GM21528 (cell line): ENCODE results near the gene SFI1.
A peak's percentile ranks its signal among the peaks of the same experiment; 100 is the strongest.
"Not testable (repeated sequence)": the region's sequence is repeated elsewhere in the genome, so short reads cannot be mapped to it uniquely, and the experiment has no call there.

ENCODE experiments used
- ATAC-seq: cut with Tn5 transposase; IDR thresholded peaks from one replicate; pipeline ENCODE4 v1.9.1; 2021; ENCODE audit warnings: mild to moderate bottlenecking, moderate library complexity; ENCODE audit not compliant: unreplicated experiment, low FRiP score

The SFI1 gene

DNA sequence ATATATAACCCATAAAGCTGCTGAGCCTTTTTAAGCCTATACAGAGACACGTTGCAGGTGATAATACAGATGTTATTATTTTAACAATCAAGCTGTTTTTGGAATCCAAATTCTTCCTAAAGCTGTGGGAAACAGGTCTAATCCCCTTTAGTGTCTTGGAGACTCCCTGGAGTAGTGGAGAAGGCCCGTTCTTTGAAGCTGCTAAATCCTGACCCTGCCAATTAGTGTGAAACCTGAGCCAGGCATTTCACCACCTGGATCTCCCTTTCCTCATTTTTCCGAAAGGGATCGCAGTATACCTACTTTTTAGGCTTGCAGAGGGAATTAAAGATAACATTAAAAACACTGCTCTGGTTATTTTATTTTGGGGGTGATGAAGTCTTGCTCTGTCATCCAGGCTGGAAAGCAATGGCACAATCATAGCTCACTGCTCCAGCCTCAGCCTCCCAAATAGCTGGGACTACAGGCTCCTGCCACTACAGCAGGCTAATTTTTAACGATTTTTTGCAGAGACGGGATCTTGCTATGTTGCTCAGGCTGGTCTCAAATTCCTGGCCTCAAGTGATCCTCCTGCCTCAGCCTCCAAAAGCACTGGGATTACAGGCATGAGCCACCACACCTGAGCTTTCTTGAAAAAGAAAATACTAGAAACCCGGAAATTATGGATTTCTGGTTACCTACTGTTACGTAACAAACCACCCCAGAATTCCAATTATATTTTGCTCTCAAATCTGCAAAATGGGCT lies 4.9 kb upstream of the SFI1 start:
- ATAC-seq: no peak

GRCh38 chr22:31492151-31492550 lies 4.2 kb upstream of the SFI1 start:
- no peak for ATAC-seq

DNA sequence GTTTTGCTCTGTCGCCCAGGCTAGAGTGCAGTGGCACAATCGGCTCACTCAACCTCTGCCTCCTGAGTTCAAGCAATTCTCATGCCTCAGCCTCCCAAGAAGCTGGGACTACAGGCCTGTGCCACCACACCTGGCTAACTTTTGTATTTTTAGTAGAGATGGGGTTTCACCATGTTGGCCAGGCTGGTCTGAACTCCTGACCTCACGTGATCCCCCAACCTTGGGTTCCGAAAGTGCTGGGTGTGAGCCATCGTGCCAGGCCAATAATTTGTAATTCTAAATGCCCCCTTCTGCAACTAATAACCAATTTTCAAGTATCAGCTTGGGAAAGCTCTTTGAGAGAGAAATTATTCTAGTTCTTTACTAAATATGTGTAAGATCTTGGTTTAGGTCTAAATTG lies 3.0 kb upstream of the SFI1 start:
- not testable (repeated sequence) for ATAC-seq

DNA sequence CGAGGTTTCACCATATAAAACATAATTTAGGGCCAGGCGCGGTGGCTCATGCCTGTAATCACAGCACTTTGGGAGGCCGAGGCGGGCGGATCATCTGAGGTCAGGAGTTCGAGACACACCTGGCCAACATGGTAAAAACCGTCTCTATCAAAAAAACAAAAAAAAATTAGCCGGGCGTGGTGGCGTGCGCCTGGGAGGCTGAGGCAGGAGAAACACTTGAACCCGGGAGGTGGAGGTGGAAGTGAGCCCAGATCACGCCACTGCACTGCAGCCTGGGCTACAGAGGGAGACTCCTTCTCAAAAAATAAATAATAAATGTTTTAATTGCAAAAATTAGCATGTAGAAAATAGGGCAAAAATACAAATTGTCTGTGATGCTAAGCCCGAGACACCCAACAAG lies 993 bp upstream of the SFI1 start:
- ATAC-seq: no peak

GRCh38 chr22:31496735-31497146 lies 405 bp downstream of the SFI1 start:
- ATAC-seq: peak; percentile 16

DNA sequence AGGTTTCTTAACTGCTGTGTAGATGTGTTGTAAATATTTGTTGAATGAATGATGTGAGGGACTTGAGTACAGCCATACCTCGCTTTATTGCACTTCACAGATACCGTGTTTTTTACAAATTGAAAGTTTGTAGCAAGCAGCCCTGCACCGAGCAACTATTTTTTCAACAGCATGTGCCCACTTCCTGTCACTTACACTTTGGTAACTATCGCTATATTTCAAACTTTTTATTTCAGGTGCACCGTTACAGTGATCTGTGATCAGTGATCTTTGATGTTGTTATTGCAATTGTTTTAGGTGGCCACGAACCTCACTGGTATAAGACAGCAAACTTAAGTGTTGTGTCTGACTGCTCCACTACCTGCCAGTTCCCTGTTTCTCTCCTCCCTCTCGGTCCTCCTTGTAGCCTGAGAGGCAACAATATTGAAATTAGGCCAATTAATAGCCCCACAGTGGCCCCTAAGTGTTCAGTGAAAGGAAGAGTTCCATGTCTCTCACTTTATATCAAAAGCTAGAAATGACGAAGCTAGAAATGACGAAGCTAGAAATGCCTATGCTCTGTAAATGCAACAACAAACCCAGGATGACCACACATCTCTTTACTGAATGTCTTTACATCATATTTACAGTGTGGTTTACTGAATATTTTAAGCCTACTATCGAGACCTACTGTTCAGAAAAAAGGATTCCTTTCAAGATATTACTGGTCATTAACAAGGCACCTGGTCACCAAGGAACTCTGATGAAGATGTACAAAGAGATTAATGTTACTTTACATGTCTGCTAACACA lies 1.0 kb downstream of the SFI1 start:
- ATAC-seq: no peak

GRCh38 chr22:31501738-31502137 lies 5.4 kb downstream of the SFI1 start:
- ATAC-seq: no peak

- no peak for ATAC-seq
Observed at GRCh38 chr22:31503211-31503964, 7.1 kb downstream of the SFI1 start.

DNA sequence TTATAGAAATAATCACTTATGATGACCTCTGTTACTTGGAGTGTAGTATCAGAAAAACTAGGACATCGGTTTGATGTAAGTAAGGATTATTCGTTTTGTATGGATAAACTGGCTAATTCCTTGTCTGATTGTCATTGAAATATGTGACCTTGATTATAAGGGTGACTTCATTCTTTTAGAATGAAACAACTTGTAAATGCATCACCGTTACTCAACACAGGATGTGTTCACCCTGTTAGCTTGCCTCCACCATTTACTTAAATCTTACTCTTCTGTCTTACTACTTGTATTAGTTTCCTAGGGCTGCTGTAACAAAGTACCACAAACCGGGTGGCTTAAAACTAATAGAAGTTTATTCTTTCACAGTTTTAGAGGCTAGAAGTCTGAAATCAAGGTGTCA lies 7.9 kb downstream of the SFI1 start:
- ATAC-seq: no peak

GRCh38 chr22:31507517-31507916 lies 11.2 kb downstream of the SFI1 start:
- not testable (repeated sequence) for ATAC-seq

GRCh38 chr22:31508536-31508935 lies 12.2 kb downstream of the SFI1 start:
- no peak for ATAC-seq

DNA sequence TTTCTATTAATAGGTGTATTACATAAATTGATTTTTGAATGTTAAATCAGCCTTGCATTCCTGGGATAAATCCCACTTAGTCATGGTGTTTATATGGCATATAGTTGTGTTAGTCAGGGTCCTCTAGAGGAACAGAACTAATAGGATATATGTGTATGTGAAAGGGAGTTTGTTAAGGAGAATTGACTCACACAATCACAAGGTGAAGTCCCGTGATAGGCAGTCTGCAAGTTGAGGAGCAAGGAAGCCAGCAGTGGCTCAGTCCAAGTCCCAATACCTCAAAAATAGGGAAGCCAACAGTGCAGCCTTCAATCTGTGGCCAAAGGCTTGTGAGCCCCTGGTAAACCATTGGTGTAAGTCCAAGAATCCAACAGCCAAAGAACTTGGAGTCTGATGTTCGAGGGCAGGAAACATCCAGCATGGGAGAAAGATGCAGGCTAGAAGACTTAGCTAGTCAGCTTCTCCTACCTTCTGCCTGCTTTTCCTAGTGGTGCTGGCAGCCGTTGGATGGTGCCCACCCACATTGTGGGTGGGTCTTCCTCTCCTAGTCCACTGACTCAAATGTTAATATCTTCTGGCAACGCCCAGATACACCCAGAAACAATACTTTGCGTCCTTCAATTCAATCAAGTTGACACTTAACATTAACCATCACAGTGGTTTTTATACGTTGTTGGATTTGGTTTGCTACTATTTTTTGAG lies 12.9 kb downstream of the SFI1 start:
- ATAC-seq: no peak

DNA sequence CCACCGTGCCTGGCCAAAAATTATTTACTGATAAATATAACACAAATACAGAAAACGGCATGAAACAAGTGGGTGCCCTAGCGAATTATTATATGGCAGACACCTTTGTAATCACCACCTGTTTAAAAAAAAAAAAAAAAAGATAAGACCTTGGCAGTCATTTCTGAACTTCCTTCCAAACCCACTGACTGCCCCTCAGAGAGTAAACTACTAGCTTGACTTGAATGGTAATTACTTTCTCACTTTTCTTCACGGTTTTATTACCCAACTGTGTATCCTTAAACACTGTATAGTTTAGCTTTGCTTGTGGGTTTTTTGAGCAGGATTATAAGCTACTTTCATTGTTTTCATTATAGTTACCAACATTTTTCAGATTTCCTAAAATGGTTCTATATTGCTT lies 23.7 kb downstream of the SFI1 start:
- no peak for ATAC-seq

DNA sequence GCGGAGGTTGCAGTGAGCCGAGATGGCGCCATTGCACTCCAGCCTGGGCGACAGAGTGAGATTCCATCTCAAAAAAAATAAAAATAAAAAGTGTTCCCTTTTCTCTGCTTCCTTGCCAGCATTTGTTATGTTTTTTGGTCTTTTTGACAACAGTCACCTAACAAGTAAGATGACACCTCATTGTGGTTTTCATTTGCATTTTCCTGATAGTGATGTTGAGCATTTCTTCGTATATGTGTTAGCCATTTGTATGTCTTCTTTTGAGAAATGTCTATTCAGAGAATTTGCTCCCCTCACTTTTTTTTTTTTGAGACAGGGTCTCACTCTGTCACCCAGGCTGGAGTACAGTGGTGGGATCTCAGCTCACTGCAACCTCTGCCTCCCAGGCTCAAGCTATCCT lies 27.8 kb downstream of the SFI1 start:
- not testable (repeated sequence) for ATAC-seq

DNA sequence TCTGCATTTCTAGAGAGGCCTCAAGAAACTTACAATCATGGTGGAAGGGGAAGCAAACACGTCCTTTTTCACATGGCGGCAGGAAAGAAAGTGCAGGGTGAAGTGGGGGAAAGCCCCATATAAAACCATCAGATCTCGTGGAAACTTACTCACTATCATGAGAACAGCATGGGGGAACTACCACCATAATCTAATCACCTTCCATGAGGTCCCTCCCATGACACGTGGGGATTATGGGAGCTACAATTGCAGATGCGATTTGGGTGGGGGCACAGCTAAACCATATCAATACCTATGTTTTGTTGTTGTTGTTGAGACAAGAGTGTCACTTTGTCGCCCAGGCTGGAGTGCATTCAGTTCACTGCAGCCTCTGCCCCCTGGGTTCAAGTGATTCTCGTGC lies 29.9 kb downstream of the SFI1 start:
- no peak for ATAC-seq

DNA sequence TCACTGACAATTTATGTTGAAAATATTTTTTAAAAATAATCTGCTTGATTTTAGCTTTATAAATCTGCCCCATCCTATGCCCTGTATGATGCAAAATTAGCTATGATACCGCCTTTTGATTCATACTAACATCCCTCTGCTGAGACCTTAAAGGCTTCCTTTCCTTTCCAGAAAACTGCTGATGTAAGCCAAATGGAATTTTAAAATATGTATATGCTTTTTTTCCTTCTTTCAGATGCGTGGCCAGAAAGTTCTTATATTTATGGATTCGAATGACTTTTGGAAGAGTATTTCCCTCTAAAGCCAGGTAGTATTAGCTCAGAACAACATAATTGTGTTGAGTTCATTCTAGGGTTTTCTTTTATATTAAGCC lies 34.5 kb downstream of the SFI1 start:
- no peak for ATAC-seq

- ATAC-seq: no peak
Observed at GRCh38 chr22:31532060-31532459, 35.7 kb downstream of the SFI1 start.

DNA sequence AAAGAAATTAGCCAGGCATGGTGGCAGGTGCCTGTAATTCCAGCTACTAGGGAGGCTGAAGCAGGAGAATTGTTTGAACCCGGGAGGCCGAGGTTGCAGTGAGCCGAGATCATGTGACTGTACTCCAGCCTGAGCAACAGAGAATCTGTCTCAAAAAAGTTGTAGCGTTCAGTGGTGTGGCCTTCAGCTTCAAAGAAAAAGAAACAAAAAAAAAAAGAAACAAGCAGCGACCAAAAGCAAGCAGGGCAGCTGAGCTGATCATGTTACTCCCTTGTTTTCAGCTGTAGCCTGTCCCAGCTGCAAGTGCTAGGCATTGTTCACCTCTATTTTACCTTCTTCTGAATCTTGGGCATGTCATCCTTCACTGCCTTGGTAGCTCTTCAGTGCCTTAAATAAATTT lies 37.0 kb downstream of the SFI1 start:
- ATAC-seq: no peak

DNA sequence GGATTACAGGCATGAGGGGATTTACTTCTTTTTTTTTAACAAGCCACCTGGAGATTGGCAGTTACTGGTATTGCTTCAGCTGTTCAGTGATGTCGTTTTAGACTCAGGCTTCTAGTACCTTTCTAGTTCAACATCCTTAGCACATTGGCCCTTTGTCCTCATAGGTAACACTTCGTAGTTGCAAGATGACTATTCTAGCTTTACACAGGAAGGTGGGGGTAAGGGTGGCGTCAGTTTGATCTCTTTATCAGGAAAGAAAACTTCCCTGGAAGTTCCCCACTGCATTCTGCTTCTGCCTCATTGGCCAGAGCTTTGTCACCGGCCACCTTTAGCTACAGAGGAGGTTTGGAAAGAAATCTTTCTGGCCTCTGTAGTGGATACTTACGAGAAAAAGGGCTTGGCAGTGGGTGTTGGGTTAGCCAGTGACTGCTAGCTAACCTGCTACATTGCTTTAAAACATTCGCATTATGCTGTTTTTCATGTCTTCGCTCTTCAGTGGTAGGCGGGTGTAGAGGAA lies 40.7 kb downstream of the SFI1 start:
- no peak for ATAC-seq

- ATAC-seq: no peak
Observed at GRCh38 chr22:31538815-31539214, 42.5 kb downstream of the SFI1 start.

GRCh38 chr22:31540166-31540565 lies 43.8 kb downstream of the SFI1 start:
- not testable (repeated sequence) for ATAC-seq
